Colonic mucosa (tissue), 4 donors: ENCODE measurements around the gene ABLIM3. TPM values are rescaled to one million over a fixed set of nuclear protein-coding genes. Genes with fewer than 3 reads are reported as not detected.

Experiments used
- DNase-seq: peaks from one replicate; pipeline ENCODE4 v3.0.0-alpha.2; 2020
- H3K27ac ChIP-seq: fragments of 200-600 bp; one replicate; pipeline ENCODE4 v1.8.0; 2021
- H3K27me3 ChIP-seq: fragments of 200-600 bp; one replicate; pipeline ENCODE4 v1.8.0; 2021
- H3K36me3 ChIP-seq: fragments of 200-600 bp; one replicate; pipeline ENCODE4 v1.8.0; 2021
- H3K4me1 ChIP-seq: fragments of 200-600 bp; one replicate; pipeline ENCODE4 v1.8.0; 2021; ENCODE audit warnings: mild to moderate bottlenecking
- H3K4me3 ChIP-seq: fragments of 200-600 bp; one replicate; pipeline ENCODE4 v1.8.0; 2021
- H3K9ac ChIP-seq, 2 donors: one replicate each; pipeline ENCODE4 v1.7.0; 2013; ENCODE audit warnings: control low read depth in 2 of 2, low read depth in 2 of 2, low read length in 2 of 2
- H3K9me3 ChIP-seq: fragments of 200-600 bp; one replicate; pipeline ENCODE4 v1.8.0; 2021
- CTCF ChIP-seq: fragments of 200-600 bp; IDR thresholded peaks from one replicate; pipeline ENCODE4 v1.8.0; 2022; ENCODE audit warnings: antibody characterized with exemption, mild to moderate bottlenecking
- intact Hi-C: fragments of 100-400 bp; cut with DNase I; formaldehyde crosslinking; loops from one replicate; pipeline ENCODE4 v1.14.1; 2022
- total RNA-seq, 2 donors: library from RNA; stranded (reverse); fragmentation: NEBNext Ultra II Directional in 1 of 2; extraction: Animal tissue kit (Norgen Biotek cat#: 25700) in 1 of 2; gene quantifications; one replicate each; pipeline ENCODE4 v1.2.1, GENCODE V29; 2021
- donor health status: healthy.
- donor health status: DM: no; HTN: no; CAD: no.
- donor health status: DM: no; HTN: no; CAD: no.

The ABLIM3 gene
- total RNA-seq, 2 donors from 2014 or later = 2.3 to 4.1 TPM

- Histone ChIP-seq H3K36me3 (no peaks in the 10 kb centered on the region), H3K9ac (no peak overlapping the region), H3K27me3 (no peaks in the 10 kb centered on the region), H3K4me1 (peaks cover 5% of the 10 kb centered on the region), H3K4me3 (no peak overlapping the region), H3K27ac (no peak overlapping the region), H3K9me3 (no peaks in the 10 kb centered on the region)
- intact Hi-C loops = no loop called here
- no peak for TF ChIP-seq CTCF
- DNase-seq = no peak
These were observed 86.0 kb downstream of the ABLIM3 start for GRCh38 chr5:149227168-149227826.

- Histone ChIP-seq H3K27ac (no peak overlapping the region), H3K36me3 (no peaks in the 10 kb centered on the region), H3K9me3 (no peaks in the 10 kb centered on the region), H3K4me1 (peaks cover 5% of the 10 kb centered on the region), H3K4me3 (no peak overlapping the region), H3K27me3 (no peaks in the 10 kb centered on the region), H3K9ac (no peak overlapping the region)
- peak; percentile 71 for TF ChIP-seq CTCF
- peak; percentile 31 for DNase-seq
- intact Hi-C loops = loop anchor here (2.0 kb wide), 1 partner anchor 88 kb away; the partner anchor contains the start of gene ABLIM3
These were observed 87.5 kb downstream of the ABLIM3 start for GRCh38 chr5:149228618-149229297.

- H3K27me3 ChIP-seq = no peaks in the 10 kb centered on the region
- no peaks in the 10 kb centered on the region for H3K36me3 ChIP-seq
- H3K4me3 ChIP-seq = no peak overlapping the region
- no peak overlapping the region for H3K27ac ChIP-seq
- H3K4me1 ChIP-seq = peaks cover 5% of the 10 kb centered on the region
- intact Hi-C loops = loop anchor here (2.0 kb wide), 1 partner anchor 89 kb away; the partner anchor contains the start of gene ABLIM3
- DNase-seq = no peak
- no peak overlapping the region for H3K9ac ChIP-seq
- H3K9me3 ChIP-seq = no peaks in the 10 kb centered on the region
- TF ChIP-seq CTCF = no peak
These were observed 88.1 kb downstream of the ABLIM3 start for GRCh38 chr5:149229298-149229937.

GRCh38 chr5:149235841-149236240 lies 94.5 kb downstream of the ABLIM3 start:
- Histone ChIP-seq H3K27me3 (no peaks in the 10 kb centered on the region), H3K36me3 (no peaks in the 10 kb centered on the region), H3K9me3 (no peaks in the 10 kb centered on the region), H3K9ac (no peak overlapping the region), H3K27ac (no peak overlapping the region), H3K4me1 (no peaks in the 10 kb centered on the region), H3K4me3 (no peak overlapping the region)
- DNase-seq = no peak
- intact Hi-C loops = no loop called here
- no peak for TF ChIP-seq CTCF

GRCh38 chr5:149237662-149238061 lies 96.4 kb downstream of the ABLIM3 start:
- H3K27ac ChIP-seq = no peak overlapping the region
- H3K9ac ChIP-seq = no peak overlapping the region
- H3K27me3 ChIP-seq = no peaks in the 10 kb centered on the region
- TF ChIP-seq CTCF = no peak
- no peaks in the 10 kb centered on the region for H3K9me3 ChIP-seq
- DNase-seq = no peak
- intact Hi-C loops = no loop called here
- H3K36me3 ChIP-seq = no peaks in the 10 kb centered on the region
- no peak overlapping the region for H3K4me3 ChIP-seq
- H3K4me1 ChIP-seq = no peaks in the 10 kb centered on the region
